Esophagus (tissue), 2 donors: ENCODE data around the gene DNAL4. TPM values are rescaled to one million over a fixed set of nuclear protein-coding genes. Genes with fewer than 3 reads are reported as not detected.

Source experiments
- H3K27ac ChIP-seq, 2 donors: one replicate each; pipeline ENCODE4 v1.5.1; 2013; ENCODE audit warnings: low read depth in 2 of 2, mild to moderate bottlenecking in 2 of 2, inconsistent platforms in 1 of 2, low read length in 1 of 2, moderate library complexity in 1 of 2
- H3K27me3 ChIP-seq, 2 donors: one replicate each; pipeline ENCODE4 v1.6.1; 2013; ENCODE audit warnings: low read length in 2 of 2, control low read depth in 1 of 2, mild to moderate bottlenecking in 1 of 2; ENCODE audit not compliant: insufficient read depth in 2 of 2, control insufficient read depth in 1 of 2
- H3K36me3 ChIP-seq, 2 donors: one replicate each; pipeline ENCODE4 v1.6.1; 2013; ENCODE audit warnings: low read length in 1 of 2; ENCODE audit not compliant: control insufficient read depth in 2 of 2, insufficient read depth in 2 of 2
- H3K4me1 ChIP-seq, 2 donors: one replicate each; pipeline ENCODE4 v1.6.1; 2013; ENCODE audit warnings: low read length in 1 of 2; ENCODE audit not compliant: control insufficient read depth in 2 of 2, insufficient read depth in 2 of 2
- H3K4me3 ChIP-seq, 2 donors: one replicate each; pipeline ENCODE4 v1.5.1; 2013; ENCODE audit warnings: low read length in 2 of 2, mild to moderate bottlenecking in 2 of 2, low read depth in 1 of 2, moderate library complexity in 1 of 2
- H3K9me3 ChIP-seq, 2 donors: one replicate each; pipeline ENCODE4 v1.6.1; 2013; ENCODE audit warnings: mild to moderate bottlenecking in 2 of 2, low read depth in 1 of 2, low read length in 1 of 2, moderate library complexity in 1 of 2; ENCODE audit not compliant: control insufficient read depth in 2 of 2, insufficient read depth in 1 of 2
- WGBS, 2 donors: extraction: QIAGEN DNeasy Blood & Tissue Kit; methylation state at CpG; one replicate each; pipeline ENCODE4 v1.1.7; 2013; 5-methylcytosine and 5-hydroxymethylcytosine counted together
- polyA plus RNA-seq, 2 donors: library from polyadenylated mRNA; stranded (reverse); fragments of 200-250 nt; gene quantifications; one replicate each; pipeline ENCODE4 v1.2.3, GENCODE V29; 2013
- donor health status: healthy with polysubstance abuse.
- donor health status: Bipolar disorder and iron deficiency.

Gene DNAL4
- polyA plus RNA-seq, 2 donors, result 8.5 to 12.7 TPM

DNA sequence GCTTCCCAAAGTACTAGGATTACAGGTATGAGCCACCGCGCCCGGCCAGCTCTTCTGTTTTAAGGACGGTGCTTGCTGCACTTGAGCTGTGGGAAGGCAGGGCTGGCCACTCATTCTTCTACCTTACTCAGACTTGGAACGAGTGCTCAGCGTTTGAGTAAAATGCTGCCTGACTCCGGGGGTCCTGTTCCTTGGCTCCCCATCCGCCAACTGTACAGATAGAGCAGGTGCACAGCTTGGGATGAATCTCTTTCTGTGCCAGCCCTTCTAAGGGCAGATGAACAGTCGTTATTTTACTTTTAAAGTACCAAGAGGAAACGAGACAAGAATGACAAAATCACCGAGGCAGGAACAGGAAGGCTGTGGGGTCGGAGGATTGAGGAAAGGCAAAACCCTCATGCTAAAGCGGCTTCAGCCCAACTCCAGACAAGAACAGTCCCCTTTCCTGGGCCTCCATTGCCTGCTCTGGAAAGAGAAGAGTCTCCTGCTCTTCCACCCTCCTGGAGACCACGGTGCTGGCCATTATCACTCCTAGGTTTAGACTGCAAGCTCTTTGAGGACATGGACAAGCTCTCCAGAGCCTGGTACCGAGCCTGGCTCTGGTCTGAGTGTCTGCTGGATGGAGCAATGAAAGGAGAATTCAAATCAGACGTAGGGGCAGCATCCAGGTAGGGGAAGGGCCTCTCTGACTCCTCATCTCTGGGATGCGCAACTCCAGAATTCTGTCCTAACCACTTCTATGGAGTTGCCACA, 37.1 kb downstream of the DNAL4 start:
- Histone ChIP-seq H3K27ac (peak overlapping the region; percentile 83 to 96), H3K36me3 (peaks cover 0 to 10% of the 10 kb centered on the region in 2 donors), H3K4me3 (peak overlapping the region in 1 of 2 donors; percentile 76), H3K4me1 (peaks cover 0 to 10% of the 10 kb centered on the region in 2 donors), H3K9me3 (no peaks in the 10 kb centered on the region), H3K27me3 (no peaks in the 10 kb centered on the region)
- WGBS, 2 donors, result 53 to 57% methylated on average over 17 of the region's 17 CpGs

DNA sequence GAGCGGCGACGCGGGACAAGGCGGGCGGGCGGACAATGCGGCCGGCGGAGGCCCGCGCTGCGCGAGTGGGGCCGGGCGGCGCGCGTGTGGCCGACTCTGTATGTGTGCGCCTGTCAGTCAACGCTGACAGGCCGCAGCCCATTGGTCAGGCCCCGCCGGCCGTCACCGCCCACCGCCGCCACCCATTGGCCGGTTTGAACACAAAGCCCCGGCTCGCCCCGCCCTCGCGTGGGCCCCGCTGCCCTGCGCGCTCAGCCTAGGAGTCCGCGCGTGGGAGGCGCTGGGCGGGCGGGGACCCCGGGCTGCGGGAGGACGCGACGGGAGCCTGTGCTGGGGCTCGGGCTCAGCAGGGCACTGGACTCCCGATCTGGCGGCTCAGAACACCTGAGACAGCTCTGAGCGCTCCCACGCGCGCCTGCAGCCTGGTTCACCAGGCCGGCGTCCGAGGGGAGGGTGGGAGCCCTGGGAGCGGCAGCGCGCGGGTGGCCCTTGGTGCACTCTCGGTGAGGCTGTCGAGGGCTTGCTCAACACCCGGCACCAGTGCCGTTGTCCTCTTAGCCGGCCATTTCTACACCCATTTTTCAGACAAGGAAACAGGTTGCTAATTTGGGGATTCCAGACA, 37.9 kb downstream of the DNAL4 start, which contains the start of gene SUN2:
Gene SUN2 (minus strand): TSS at position 88 of the 622 bp plus-strand sequence. CDS start 3,370 bp downstream, outside the sequence.
- Histone ChIP-seq H3K27ac (peak within 1 kb of the TSS; percentile 96 to 99), H3K9me3 (no peaks in the 10 kb centered on the region), H3K4me3 (peak within 1 kb of the TSS; percentile 66 to 76), H3K27me3 (no peaks in the 10 kb centered on the region), H3K36me3 (peaks cover 0 to 16% of the 10 kb centered on the region in 2 donors), H3K4me1 (peaks cover 0 to 17% of the 10 kb centered on the region in 2 donors)
- WGBS, 2 donors, result 1% methylated on average over 39 to 68 of the region's 68 CpGs

DNA sequence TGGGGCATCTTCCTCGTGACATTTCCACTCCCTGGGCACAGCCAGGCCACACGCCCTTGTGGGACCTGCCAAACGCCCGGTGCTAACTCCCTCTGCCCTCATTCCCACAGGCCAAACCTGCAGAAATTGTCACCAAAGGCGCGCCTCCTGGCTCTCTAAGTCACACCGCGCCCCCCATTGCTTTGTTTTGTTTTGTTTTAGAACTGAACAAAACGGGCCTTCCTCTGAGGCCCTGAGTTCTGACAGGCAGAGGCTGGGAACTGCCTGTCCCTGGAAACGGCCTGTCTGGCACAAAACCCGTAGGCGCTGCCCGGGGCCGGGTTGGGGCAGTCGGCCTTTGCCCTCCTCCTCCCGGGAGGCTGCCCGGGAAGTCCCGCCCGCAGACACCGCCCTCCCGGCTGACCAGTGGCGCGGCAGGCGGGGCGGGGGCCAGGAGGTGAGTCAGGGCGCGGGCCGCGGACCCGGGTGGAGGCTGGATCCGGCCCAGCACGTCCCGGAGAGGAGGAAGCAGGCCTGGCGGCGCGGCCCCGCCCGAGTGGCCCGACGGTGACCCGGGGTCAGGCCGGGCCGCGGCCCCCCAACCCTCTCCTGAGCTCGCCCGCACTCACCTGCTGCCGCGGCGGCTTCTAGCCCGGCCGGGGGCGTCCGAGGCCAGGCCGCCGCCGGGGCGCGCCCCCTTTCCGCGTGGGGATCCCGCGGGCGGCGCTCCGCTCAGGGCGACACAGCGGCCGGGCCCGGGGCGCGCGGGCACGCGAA, 38.6 kb downstream of the DNAL4 start:
- Histone ChIP-seq H3K9me3 (no peaks in the 10 kb centered on the region), H3K4me1 (peaks cover 0 to 24% of the 10 kb centered on the region in 2 donors), H3K36me3 (peaks cover 4 to 23% of the 10 kb centered on the region in 2 donors), H3K27ac (peak overlapping the region; percentile 96 to 99), H3K4me3 (peak overlapping the region; percentile 66 to 76), H3K27me3 (no peaks in the 10 kb centered on the region)
- WGBS, 2 donors, result 0% methylated on average over 45 to 74 of the region's 74 CpGs

DNA sequence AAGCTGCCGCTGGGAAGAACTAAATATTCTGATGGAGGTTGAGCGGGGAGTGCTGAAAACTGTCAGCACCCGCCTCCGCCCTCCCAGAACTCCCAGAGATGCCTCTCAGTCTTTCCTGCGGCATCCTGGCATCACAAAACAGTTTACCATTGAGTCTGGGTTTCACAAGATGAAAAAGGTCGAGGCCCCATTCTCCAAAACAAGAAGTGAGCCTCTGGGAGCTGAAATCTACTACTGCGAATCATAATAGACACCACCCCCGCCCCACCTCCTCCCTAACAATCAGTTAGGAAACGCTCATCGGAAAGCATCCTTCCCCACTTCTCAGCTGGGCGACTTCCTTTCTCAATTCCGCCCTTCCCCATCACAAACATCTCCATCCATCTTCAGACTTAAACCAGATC, 39.2 kb downstream of the DNAL4 start:
- Histone ChIP-seq H3K9me3 (no peaks in the 10 kb centered on the region), H3K36me3 (peaks cover 10 to 29% of the 10 kb centered on the region in 2 donors), H3K27me3 (no peaks in the 10 kb centered on the region), H3K4me1 (peaks cover 0 to 25% of the 10 kb centered on the region in 2 donors), H3K4me3 (peak overlapping the region; percentile 66 to 76), H3K27ac (peak overlapping the region; percentile 96 to 99)
- WGBS, 2 donors, result 5 to 6% methylated on average over 12 of the region's 12 CpGs

DNA sequence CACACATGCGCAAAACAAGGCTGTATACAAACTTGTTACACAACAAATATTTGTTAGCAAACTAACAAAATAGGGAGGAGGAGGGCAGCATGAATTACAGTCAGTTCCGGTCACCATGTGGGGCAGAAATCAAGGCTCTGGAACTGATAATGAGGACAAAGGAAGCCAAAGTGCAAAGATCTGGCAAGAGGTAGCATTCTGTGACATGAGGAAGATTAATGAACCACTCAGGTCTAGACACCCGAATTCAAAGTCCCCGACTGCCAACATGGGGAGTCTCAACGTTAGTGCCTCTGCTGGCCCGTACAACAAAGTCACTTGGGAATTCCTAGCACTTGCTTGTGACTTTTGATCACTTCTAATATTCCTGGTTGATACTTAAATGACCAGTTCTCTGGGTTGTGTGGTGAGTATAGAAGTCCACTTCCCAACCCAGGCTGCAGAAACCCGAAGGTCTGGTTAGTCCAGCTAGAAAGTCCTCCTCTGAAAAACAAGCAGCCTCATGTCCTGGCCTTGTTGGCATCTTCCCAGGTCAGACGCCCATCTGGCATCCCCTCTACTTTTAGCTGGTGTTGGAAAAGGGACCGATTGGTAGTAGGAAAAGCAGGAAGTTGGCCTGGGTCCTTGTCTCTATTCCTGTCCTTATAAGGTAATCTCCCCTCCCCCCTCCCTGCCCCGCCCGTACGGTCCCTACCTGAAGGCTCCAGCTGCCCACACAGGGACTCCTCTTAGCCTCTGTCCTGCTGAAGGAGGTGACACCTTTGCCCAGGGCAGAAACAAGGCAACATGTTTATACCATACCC, 39.8 kb downstream of the DNAL4 start:
- Histone ChIP-seq H3K27ac (peak overlapping the region; percentile 96 to 99), H3K36me3 (peaks cover 15 to 35% of the 10 kb centered on the region in 2 donors), H3K4me1 (peaks cover 0 to 25% of the 10 kb centered on the region in 2 donors), H3K27me3 (no peaks in the 10 kb centered on the region), H3K9me3 (no peaks in the 10 kb centered on the region), H3K4me3 (peak overlapping the region; percentile 66 to 76)
- 10 to 11% methylated on average over 12 of the region's 12 CpGs for WGBS, 2 donors

DNA sequence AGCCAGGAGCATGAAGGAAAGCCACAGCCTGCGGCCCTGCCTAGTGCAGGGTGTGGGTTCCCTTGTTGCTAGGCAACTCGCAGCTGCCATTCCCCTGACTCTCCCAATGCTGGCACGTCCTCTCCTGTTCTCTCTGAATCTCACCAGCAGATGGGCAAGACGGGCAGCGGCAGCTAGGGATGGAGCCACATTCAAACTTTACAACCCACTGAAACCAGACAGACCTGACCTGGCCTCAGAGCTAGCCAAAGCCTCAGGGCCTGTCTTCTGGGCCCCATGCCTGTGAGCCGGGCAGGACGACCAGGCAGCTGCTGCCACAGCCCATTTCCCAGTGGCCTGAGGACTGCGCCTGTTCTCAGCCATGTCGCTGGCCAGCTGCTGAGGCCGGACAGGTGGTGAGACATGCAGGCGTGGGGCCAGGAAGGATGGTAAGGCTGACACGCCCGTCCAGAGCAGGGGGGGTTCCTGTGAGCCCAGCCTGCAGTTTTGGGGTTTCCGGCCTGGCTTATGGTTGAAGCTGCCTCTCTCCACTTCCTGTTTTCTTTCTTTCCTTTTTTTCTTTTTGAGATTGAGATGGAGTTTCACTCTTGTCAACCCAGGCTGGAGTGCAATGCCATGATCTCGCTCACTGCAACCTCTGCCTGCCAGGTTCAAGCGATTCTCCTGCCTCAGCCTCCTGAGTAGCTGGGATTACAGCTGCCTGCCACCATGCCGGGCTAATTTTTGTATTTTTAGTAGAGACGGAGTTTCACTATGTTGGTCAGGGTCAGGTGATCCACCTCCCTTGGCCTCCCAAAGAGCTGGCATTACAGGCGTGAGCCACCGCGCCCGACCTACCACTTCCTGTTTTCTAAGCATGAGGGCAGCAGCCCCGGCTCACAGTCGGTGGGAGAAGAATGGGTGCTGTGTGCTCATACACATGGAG, 42.3 kb downstream of the DNAL4 start:
- 49 to 58% methylated on average over 24 of the region's 24 CpGs for WGBS, 2 donors
- H3K36me3 ChIP-seq, result peaks cover 22 to 42% of the 10 kb centered on the region in 2 donors
- H3K4me3 ChIP-seq, result no peak overlapping the region
- H3K27ac ChIP-seq, result peak overlapping the region; percentile 50 to 59
- H3K27me3 ChIP-seq, result no peaks in the 10 kb centered on the region
- H3K9me3 ChIP-seq, result no peaks in the 10 kb centered on the region
- peaks cover 0 to 30% of the 10 kb centered on the region in 2 donors for H3K4me1 ChIP-seq

DNA sequence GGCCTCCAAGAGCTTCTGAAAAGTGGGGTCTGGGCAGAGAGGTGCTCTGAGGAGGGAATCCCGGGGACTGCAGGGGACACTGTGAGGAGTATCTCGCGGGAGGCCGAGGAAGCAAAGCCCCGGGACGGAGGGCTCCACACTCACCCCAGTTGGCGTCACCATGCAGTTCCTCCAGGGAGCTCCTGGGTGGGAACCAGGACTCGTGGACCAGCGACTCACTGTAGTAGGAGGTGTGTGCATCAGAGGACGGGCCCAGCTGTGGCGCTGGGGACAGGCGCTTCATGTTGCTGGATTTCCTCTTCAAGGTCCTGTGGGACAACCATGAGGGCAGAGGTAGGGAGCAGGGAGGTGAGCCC, 42.9 kb downstream of the DNAL4 start:
- H3K27me3 ChIP-seq, result no peaks in the 10 kb centered on the region
- H3K27ac ChIP-seq, result peak overlapping the region; percentile 6 to 59
- H3K36me3 ChIP-seq, result peaks cover 22 to 47% of the 10 kb centered on the region in 2 donors
- peaks cover 0 to 30% of the 10 kb centered on the region in 2 donors for H3K4me1 ChIP-seq
- H3K4me3 ChIP-seq, result no peak overlapping the region
- 71 to 75% methylated on average over 12 of the region's 12 CpGs for WGBS, 2 donors
- no peaks in the 10 kb centered on the region for H3K9me3 ChIP-seq

DNA sequence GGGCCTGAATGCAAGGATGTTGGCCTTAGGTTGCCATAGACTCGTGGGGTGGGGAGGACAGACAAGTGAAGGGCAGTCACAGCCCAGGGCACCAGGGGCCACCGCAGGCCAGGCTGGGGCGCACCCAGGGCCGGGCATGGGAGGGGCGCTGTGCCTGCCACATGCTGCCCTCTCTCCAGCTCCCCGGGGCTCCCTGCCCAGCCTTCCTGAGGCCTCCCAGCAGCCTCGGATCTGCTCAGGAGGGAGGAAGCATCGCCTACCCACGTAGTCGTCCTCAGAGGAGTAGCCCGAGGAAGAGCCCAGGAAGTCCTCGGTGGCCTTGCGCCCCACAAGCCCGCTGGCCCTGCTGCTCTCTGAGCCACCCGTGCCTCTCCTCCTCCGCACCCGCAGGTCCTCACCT, 43.3 kb downstream of the DNAL4 start:
- H3K4me1 ChIP-seq, result peaks cover 0 to 30% of the 10 kb centered on the region in 2 donors
- H3K4me3 ChIP-seq, result no peak overlapping the region
- no peaks in the 10 kb centered on the region for H3K27me3 ChIP-seq
- H3K36me3 ChIP-seq, result peaks cover 22 to 51% of the 10 kb centered on the region in 2 donors
- WGBS, 2 donors, result 72 to 82% methylated on average over 17 of the region's 17 CpGs
- H3K9me3 ChIP-seq, result no peaks in the 10 kb centered on the region
- no peak overlapping the region for H3K27ac ChIP-seq
